GM19193 (cell line): Measurements from ENCODE around the gene ATF1.

Source experiments
- POLR2A ChIP-seq: IDR thresholded peaks from 4 replicates; pipeline ENCODE4 v1.6.1; 2011; ENCODE audit not compliant: insufficient read depth, insufficient read length; ENCODE audit errors: extremely low read depth

The ATF1 gene

GRCh38 chr12:50778663-50779590 is 15.0 kb downstream of the ATF1 start:
- TF ChIP-seq POLR2A: no peak

DNA sequence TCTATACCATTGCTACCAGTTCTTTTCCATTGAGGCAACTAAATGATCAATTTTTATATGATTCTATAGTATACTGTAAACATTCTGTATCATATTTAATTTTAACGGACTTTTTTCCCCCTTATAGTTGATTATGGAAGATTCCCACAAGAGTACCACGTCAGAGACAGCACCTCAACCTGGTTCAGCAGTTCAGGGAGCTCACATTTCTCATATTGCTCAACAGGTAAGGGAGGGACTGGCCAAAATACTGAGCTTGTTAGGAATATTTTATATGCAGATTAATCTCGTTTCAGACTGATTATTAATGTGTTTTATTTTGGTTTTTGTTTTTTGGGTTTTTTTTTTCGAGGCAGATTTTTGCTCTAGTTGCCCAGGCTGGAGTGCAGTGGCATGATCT is 16.1 kb downstream of the ATF1 start:
- no peak for TF ChIP-seq POLR2A

- no peak for TF ChIP-seq POLR2A
Measured at GRCh38 chr12:50784501-50784900, 20.6 kb downstream of the ATF1 start.

GRCh38 chr12:50785406-50786001 is 21.6 kb downstream of the ATF1 start:
- TF ChIP-seq POLR2A: no peak

DNA sequence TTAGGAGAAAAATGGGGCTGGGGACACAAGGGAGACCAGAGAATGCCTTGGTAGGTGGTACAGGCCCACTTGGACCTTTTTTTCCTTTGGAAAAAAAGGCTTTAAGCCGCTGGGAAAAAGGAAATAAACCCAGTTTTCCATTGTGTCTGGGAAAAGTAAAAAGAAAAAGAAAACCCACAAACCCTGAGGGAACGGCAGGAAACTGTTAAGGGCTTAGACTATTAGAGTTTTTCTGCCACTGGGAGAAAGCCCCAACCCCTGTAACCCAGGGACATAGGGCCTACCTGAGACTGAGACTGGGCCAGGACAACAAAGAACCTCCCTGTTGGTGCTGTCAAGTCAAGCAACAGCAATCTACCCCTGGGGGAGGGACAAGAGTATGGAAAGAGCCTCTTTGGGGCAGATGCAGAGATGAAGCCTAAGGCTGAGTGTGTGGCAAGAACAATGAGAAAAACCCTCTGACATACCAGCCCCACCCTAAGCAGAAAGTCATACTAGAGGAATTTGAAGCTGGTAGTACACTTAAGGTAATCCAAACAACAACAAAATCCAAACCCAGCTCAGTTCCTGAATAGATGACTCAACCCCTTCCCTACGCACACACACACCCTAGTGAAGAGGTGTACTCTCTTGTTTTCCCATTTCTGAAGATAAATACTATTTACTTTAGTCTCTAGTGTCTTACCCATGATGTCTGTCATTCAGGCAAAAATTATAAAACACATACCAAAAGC is 22.8 kb downstream of the ATF1 start:
- no peak for TF ChIP-seq POLR2A

- no peak for TF ChIP-seq POLR2A
Measured at GRCh38 chr12:50787618-50788017, 23.7 kb downstream of the ATF1 start.

GRCh38 chr12:50788561-50788960 is 24.7 kb downstream of the ATF1 start:
- TF ChIP-seq POLR2A: no peak

DNA sequence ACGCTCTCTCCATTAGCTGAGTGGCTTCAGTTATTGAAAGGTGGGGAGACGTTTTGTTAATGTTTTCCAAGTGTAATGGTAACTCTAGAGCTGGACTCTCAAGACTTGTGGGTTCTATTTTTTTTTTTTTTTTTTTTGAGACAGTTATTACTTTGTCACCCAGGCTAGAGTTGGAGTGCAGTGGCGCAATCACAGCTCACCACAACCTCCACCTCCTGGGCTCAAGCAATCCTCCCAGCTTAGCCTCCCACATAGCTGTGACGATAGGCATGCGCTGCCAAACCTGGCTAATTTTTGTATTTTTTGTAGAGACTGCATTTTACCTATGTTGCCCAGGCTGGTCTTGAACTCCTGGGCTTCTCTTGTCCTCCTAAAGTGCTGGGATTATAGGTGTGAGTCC is 26.2 kb downstream of the ATF1 start:
- no peak for TF ChIP-seq POLR2A

- no peak for TF ChIP-seq POLR2A
Measured at GRCh38 chr12:50799908-50800307, 36.0 kb downstream of the ATF1 start.

GRCh38 chr12:50803230-50803875 is 39.5 kb downstream of the ATF1 start:
- TF ChIP-seq POLR2A: no peak

DNA sequence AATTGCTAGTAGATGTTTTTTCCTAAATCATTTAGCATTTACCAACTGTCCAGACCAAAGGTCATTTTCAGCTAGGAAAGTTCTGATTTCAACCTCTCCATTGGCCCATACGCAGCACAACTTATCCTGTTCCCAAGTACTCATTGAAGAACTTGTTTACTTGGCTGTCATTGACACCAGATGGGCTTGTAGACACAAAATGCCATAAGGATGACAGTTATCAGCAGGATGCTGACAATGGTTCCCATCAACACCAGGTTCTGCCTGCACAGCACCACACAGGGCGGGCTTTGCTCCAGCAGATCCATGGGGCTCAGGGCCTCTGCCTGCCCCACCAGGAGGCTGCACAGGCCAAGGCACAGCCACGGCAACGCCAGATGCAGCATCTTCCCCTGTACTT is 42.3 kb downstream of the ATF1 start:
- TF ChIP-seq POLR2A: no peak

DNA sequence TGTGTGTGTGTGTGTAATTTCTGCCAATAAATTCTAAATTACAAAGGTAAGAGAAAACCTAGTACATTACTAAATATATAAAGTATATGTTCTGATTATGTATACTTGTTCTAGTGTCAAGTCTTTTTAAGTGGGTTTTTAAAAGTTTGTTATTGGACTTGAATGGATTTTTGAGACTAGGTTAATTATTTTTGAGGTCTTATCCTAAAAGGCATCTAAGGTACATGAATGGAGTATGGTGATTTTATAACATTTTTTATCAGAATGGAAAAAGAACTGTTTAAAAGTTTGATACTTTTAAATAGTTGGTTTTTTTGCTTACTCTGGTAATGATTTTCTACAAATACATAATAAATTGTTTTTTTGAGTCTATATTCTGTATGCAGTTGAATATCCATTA is 56.3 kb downstream of the ATF1 start:
- no peak for TF ChIP-seq POLR2A

DNA sequence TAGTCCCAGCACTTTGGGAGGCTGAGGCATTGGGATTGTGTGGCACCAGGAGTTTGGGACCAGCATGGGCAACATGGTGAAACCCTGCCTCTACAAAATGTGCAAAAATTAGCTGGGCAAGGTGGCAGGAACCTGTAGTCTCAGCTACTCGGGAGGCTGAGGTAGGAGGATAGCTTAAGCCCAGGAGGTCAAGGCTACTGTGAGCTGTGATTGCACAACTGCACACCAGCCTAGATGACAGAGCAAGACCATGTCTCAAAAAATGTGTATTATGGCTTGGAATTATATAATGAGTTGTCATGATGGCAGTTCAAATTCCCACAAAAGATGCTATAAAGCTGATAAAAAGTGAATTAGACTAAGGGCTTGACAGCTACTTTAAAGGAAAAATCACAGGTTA is 58.2 kb downstream of the ATF1 start:
- no peak for TF ChIP-seq POLR2A

- TF ChIP-seq POLR2A: no peak
Measured at GRCh38 chr12:50824914-50825313, 61.0 kb downstream of the ATF1 start.

DNA sequence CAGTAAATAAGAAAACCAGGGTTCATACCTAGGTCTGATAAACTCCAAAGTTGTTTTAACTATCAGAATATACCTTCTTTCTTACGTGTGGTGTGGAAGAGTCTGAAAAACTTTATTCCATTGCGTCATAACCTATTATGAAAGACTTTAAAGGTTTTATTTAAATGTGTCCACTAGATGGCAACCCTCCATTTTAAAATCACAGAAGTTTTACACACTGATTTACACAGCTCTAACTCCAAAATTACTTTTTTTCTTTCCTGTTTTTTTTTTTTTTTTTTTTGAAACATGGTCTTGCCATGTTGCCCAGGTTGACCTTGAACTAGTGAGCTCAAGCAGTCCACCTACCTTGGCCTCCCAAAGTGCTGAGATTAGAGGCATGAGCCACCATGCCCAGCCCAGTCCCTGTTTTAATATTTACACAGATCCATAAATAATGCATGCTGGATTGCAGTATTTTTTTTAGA is 61.5 kb downstream of the ATF1 start:
- TF ChIP-seq POLR2A: no peak
